ENCODE results near the gene DDX43. TPM values are rescaled to one million over a fixed set of nuclear protein-coding genes. Genes with fewer than 3 reads are reported as not detected.
"Not testable (repeated sequence)": the region's sequence is repeated elsewhere in the genome, so short reads cannot be mapped to it uniquely, and the experiment has no call there.

Gene DDX43
- total RNA-seq, 1 experiment from 2014 or later: not detected

DNA sequence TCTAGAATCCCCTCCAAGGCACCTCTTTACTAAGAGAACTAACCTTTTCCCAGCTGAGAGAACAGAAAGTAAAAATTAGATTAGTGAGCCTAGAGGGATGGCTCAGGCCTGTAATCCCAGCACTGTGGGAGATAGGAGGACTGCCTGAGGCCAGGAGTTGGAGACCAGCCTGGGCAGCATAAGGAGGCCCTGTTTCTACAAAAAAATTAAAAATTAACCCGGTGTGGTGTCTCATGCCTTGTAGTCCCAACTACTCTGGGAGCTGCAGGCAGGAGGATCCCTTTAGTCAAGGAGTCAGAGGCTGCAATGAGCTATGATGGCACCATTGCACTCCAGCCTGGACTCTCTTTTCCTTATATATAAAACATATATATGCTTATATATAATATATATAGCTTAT is 19.4 kb upstream of the DDX43 start:
- ChIA-PET POLR2A (ENCODE audit: low non-redundant PET) (no interaction called here), CTCF (no interaction called here)
- TF ChIP-seq EZH2 (IDR thresholded peaks at IDR 0.05; ENCODE audit: borderline replicate concordance, low read depth, low read length, poor library complexity, severe bottlenecking): no peak
- TF ChIP-seq, protein P1, sequence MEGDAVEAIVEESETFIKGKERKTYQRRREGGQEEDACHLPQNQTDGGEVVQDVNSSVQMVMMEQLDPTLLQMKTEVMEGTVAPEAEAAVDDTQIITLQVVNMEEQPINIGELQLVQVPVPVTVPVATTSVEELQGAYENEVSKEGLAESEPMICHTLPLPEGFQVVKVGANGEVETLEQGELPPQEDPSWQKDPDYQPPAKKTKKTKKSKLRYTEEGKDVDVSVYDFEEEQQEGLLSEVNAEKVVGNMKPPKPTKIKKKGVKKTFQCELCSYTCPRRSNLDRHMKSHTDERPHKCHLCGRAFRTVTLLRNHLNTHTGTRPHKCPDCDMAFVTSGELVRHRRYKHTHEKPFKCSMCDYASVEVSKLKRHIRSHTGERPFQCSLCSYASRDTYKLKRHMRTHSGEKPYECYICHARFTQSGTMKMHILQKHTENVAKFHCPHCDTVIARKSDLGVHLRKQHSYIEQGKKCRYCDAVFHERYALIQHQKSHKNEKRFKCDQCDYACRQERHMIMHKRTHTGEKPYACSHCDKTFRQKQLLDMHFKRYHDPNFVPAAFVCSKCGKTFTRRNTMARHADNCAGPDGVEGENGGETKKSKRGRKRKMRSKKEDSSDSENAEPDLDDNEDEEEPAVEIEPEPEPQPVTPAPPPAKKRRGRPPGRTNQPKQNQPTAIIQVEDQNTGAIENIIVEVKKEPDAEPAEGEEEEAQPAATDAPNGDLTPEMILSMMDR (conservative IDR thresholded peaks at IDR 0.05; ENCODE audit: low read depth, low read length): no peak
- H3K36me3 ChIP-seq (ENCODE audit: insufficient read depth, low read length, poor library complexity, severe bottlenecking): no peaks in the 10 kb centered on the region
- no peaks in the 10 kb centered on the region for H3K27me3 ChIP-seq (replicated peaks; ENCODE audit: insufficient read depth, low read depth, low read length, poor library complexity)
- no peaks in the 10 kb centered on the region for H3K4me1 ChIP-seq (ENCODE audit: insufficient read depth, low read length, poor library complexity, severe bottlenecking)
- no TSS peak for BruUV-seq (replicated peaks)
- no peak overlapping the region for H3K4me3 ChIP-seq (ENCODE audit: low read depth, low read length, poor library complexity, severe bottlenecking)
- H3K27ac ChIP-seq (ENCODE audit: low read depth, low read length, poor library complexity, severe bottlenecking): no peak overlapping the region
- no peaks in the 10 kb centered on the region for H3K9me3 ChIP-seq (ENCODE audit: low read depth, low read length, poor library complexity, severe bottlenecking)
- intact Hi-C loops (cut with micrococcal nuclease; ENCODE audit: unreplicated experiment): no loop called here
- no peak for DNase-seq (ENCODE audit: low spot score)

DNA sequence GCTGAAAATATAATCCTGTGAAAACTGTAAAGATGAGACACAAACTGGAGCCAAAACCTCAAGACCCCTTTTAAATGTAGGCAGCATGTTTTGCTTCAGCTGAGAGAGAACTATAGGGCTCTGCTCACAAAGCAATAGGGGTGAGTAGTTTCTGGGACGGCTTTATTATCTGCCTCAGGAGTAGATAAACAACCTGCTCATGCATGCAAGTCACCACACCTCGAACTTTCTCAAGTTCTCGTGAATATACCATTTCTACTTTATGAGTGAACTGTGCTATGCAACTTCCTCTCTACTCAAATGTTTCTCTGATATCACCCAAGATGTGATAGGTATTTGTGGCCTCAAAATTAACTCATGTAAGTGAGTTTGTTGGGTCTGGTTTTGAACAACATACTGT is 17.4 kb upstream of the DDX43 start:
- Histone ChIP-seq H3K36me3 (ENCODE audit: insufficient read depth, low read length, poor library complexity, severe bottlenecking) (no peaks in the 10 kb centered on the region), H3K4me3 (ENCODE audit: low read depth, low read length, poor library complexity, severe bottlenecking) (no peak overlapping the region), H3K27ac (ENCODE audit: low read depth, low read length, poor library complexity, severe bottlenecking) (no peak overlapping the region), H3K4me1 (ENCODE audit: insufficient read depth, low read length, poor library complexity, severe bottlenecking) (no peaks in the 10 kb centered on the region), H3K27me3 (replicated peaks; ENCODE audit: insufficient read depth, low read depth, low read length, poor library complexity) (no peaks in the 10 kb centered on the region), H3K9me3 (ENCODE audit: low read depth, low read length, poor library complexity, severe bottlenecking) (no peaks in the 10 kb centered on the region)
- ChIA-PET POLR2A (ENCODE audit: low non-redundant PET) (no interaction called here), CTCF (no interaction called here)
- BruUV-seq (replicated peaks): no TSS peak
- no peak for DNase-seq (ENCODE audit: low spot score)
- intact Hi-C loops (cut with micrococcal nuclease; ENCODE audit: unreplicated experiment): no loop called here
- no peak for TF ChIP-seq EZH2 (IDR thresholded peaks at IDR 0.05; ENCODE audit: borderline replicate concordance, low read depth, low read length, poor library complexity, severe bottlenecking)
- TF ChIP-seq, protein P1 (conservative IDR thresholded peaks at IDR 0.05; ENCODE audit: low read depth, low read length): no peak

DNA sequence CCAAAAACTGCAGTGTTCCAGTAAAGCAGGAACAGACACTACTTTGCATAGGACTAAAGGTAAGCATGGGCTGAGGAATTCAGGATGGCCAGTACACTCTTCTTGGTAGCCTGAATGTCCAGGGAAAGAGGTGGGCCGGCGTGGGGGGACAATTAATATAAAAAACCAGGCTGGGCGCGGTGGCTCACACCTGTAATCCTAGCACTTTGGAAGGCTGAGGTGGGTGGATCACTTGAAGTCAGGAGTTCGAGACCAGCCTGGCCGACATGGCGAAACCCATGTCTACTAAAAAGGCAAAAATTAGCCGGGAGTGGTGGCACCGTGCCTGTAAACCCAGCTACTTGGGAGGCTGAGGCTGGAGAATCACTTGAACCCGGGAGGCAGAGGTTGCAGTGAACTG is 13.1 kb upstream of the DDX43 start:
- BruUV-seq (replicated peaks); H3K27ac ChIP-seq (ENCODE audit: low read depth, low read length, poor library complexity, severe bottlenecking); intact Hi-C loops (cut with micrococcal nuclease; ENCODE audit: unreplicated experiment); H3K27me3 ChIP-seq (replicated peaks; ENCODE audit: insufficient read depth, low read depth, low read length, poor library complexity); H3K9me3 ChIP-seq (ENCODE audit: low read depth, low read length, poor library complexity, severe bottlenecking); H3K4me1 ChIP-seq (ENCODE audit: insufficient read depth, low read length, poor library complexity, severe bottlenecking); POLR2A ChIA-PET (ENCODE audit: low non-redundant PET); DNase-seq (ENCODE audit: low spot score); CTCF ChIA-PET; H3K36me3 ChIP-seq (ENCODE audit: insufficient read depth, low read length, poor library complexity, severe bottlenecking); H3K4me3 ChIP-seq (ENCODE audit: low read depth, low read length, poor library complexity, severe bottlenecking): not testable (repeated sequence)

DNA sequence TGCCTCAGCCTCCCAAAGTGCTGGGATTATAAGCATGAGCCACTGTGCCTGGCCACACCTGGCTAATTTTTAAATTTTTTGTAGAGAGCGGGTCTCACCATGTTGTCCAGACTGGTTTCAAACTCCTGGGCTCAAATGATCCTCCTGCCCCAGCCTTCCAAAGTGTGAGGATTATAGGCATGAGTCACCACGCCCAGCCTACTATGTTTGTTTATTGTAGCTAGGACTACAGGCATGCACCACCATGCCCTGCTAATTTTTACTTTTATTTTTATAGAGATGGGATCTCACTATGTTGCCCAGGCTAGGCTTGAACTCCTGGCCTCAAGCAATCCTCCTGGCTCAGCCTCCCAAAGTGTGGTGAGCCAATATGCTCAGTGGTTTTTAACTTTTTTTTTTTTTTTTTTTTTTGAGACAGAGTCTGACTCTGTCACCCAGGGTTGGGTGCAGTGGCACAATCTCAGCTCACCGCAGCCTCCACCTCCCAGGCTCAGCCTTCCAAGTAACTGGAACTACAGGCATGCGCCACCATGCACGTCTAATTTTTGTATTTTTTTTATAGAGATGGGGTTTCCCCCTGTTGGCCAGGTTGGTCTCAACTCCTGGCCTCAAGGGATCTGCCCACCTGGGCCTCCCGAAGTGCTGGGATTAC is 12.0 kb upstream of the DDX43 start:
- no TSS peak for BruUV-seq (replicated peaks)
- TF ChIP-seq, protein P1 (conservative IDR thresholded peaks at IDR 0.05; ENCODE audit: low read depth, low read length): no peak
- no peak for TF ChIP-seq EZH2 (IDR thresholded peaks at IDR 0.05; ENCODE audit: borderline replicate concordance, low read depth, low read length, poor library complexity, severe bottlenecking)
- ChIA-PET POLR2A (ENCODE audit: low non-redundant PET) (no interaction called here), CTCF (no interaction called here)
- no peak overlapping the region for H3K27ac ChIP-seq (ENCODE audit: low read depth, low read length, poor library complexity, severe bottlenecking)
- intact Hi-C loops (cut with micrococcal nuclease; ENCODE audit: unreplicated experiment): no loop called here
- H3K27me3 ChIP-seq (replicated peaks; ENCODE audit: insufficient read depth, low read depth, low read length, poor library complexity): no peaks in the 10 kb centered on the region
- H3K4me1 ChIP-seq (ENCODE audit: insufficient read depth, low read length, poor library complexity, severe bottlenecking): no peaks in the 10 kb centered on the region
- H3K4me3 ChIP-seq (ENCODE audit: low read depth, low read length, poor library complexity, severe bottlenecking): no peak overlapping the region
- H3K36me3 ChIP-seq (ENCODE audit: insufficient read depth, low read length, poor library complexity, severe bottlenecking): no peaks in the 10 kb centered on the region
- no peak for DNase-seq (ENCODE audit: low spot score)
- H3K9me3 ChIP-seq (ENCODE audit: low read depth, low read length, poor library complexity, severe bottlenecking): no peaks in the 10 kb centered on the region
